Stimulated activated CD8-positive, alpha-beta memory T cell treated with anti-CD3 and anti-CD28 coated beads, Interleukin-7, amount 100 ng/mL, for 4 hours (primary cell): Measurements from ENCODE around the gene TAB2.
"Not testable (repeated sequence)": the region's sequence is repeated elsewhere in the genome, so short reads cannot be mapped to it uniquely, and the experiment has no call there.

Source experiments
- DNase-seq, 2 donors: peaks; one replicate each; pipeline ENCODE4 v3.0.0-alpha.2; 2020; ENCODE audit warnings: low read depth in 2 of 2

Gene TAB2

DNA sequence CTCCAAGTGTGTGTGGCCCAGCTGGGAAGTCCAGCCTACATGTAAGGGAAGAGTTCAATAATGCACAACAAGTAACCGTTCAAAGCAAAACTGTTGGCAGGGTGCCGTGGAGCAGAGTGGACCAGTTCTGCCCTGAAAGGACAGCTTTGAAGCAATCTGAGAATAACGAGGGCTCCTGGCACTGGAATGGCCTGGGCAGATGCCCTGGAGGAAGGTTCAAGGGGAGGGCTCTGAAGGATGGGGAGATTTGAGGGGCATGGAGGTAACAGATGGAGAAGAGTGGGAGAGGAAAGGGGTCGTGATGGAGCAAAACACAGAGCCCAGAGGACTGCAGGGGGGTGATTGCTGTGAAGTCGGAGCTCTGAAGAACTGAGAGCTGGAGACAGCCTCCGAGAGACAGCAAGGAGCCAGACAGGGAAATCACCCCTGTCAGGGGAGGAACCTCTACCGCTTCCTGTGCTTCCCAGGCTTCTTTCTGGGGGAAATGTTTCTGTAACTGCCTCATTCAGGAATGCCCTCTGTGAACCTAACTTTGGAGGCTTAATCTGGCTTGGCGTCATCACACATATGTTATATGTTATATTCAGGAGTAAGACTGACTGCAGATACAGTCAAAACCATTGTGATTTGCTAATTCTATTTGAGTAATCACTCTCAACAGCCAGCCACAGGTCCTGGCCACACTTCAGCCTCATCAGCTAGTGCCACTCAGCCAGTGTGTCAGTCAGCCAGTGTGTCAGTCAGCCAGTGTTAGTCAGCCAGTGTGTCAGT, 126.1 kb downstream of the TAB2 start:
- no peak for DNase-seq

DNA sequence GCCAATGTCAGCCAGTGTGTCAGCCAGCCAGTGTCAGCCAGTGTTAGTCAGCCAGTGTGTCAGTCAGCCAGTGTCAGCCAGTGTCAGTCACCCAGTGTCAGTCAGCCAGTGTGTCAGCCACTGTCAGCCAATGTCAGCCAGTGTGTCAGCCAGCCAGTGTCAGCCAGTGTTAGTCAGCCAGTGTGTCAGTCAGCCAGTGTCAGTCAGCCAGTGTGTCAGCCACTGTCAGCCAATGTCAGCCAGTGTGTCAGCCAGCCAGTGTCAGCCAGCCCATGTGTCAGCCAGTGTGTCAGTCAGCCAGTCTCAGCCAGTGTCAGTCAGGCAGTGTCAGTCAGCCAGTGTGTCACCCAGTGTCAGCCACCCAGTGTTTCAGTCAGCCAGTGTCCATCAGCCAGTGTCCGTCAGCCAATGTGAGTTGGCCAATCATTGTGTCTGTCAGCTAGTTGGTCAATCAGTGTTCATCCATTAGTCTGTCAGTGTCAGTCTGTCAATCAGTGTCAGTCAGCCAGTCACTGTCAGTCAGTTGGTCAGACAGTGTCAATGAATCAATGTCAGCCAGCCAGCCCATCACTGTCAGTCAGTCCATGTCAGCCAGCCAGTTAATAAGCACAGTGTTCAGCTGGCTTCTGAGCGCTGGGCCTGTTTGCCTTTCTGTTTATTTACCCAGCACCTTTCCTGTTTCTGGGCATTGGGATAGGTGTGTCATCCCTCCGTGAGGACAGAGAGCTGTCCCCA, 127.0 kb downstream of the TAB2 start:
- not testable (repeated sequence) for DNase-seq

DNA sequence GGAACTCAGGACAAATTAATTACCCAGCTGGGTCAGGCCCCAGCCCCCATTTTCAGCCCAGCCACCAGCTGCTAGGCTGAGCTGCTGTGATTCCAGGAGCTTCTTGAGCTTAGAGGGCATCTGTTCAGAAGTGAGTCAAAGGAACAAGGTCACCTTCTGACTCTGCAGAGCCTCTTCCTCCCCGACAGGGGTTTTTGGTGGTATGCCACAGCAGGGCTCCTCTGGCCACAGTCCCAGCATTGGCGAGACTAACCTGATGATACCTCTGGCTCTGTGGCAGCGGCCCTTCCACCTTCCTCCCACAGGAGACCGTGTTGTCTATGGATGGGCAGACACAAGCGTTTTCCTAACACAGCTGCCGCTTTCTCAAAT, 127.6 kb downstream of the TAB2 start:
- no peak for DNase-seq

DNA sequence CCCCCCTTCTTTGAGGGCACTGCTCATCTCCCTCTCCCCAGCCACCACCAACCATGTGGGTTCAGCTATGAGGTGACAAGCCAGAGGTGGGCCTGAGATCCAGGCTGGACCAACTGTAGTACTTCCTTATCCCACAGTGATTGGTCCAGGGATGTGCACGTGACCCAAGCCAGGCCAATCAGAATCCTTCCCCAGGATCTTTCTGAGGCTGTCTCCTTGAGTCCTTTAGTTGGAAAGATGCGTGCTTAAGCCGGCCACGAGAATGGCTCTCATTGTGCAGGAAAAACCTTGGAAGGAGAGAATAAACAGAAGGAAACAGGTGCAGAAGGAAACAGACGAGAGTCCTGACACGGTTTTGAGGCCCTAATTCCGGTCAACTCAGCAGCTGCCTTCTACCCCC, 128.1 kb downstream of the TAB2 start:
- DNase-seq = no peak

DNA sequence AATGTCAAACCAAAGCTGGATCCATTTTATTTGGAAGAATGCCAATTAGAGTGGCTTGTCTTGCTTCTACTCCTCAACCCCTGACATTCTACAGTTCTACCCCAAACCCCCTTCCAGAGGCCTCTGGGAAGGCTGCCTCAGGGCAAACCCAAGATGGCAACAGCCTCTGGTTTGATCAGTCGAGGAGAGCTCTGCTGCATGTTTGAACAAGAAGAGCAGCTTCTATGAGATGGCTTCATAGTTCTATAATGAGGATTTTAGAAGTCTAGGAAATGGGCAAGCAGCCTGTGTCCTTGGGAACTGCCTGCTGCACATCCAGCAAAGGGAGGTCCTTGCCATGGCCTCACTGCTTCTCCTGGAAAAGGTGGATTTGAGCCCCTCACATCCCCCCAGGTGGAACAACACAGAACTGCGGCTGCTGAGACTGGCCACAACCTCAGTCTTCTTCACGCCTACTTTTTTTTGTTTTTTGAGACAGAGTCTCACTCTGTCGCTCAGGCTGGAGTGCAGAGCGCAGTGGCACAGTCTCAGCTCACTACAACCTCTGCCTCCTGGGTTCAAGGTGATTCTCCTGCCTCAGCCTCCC, 129.4 kb downstream of the TAB2 start:
- no peak for DNase-seq

DNA sequence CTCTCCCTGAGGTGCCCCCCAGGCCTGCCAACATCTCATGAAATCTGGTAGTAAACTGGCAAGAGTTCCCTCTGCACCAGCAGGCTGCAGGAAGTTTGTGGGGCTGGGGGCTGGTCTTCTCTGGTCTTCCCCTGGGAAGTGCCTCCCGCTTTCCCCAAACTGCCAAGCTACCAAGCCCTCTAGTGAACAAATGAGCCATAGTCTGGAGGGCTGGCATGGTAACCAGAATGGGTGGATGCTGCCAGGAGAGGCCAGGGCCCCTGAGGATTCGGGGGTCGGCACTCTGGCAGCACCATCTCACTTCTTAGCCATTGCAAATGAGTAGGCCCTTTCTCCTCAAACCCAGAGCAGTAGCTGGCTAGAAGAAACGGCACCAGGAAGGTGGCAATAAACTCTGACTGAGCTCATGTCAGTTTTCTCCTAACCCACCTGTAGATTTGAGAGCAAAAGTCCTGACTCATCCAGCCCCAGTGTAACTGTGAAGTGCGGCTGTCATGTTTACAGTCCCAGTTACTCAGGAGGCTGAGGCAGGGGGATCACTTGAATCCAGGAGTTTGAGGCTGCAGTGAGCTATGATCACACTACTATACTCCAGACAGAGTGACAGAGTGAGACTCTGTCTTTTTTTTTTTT, 131.4 kb downstream of the TAB2 start:
- DNase-seq = no peak

DNA sequence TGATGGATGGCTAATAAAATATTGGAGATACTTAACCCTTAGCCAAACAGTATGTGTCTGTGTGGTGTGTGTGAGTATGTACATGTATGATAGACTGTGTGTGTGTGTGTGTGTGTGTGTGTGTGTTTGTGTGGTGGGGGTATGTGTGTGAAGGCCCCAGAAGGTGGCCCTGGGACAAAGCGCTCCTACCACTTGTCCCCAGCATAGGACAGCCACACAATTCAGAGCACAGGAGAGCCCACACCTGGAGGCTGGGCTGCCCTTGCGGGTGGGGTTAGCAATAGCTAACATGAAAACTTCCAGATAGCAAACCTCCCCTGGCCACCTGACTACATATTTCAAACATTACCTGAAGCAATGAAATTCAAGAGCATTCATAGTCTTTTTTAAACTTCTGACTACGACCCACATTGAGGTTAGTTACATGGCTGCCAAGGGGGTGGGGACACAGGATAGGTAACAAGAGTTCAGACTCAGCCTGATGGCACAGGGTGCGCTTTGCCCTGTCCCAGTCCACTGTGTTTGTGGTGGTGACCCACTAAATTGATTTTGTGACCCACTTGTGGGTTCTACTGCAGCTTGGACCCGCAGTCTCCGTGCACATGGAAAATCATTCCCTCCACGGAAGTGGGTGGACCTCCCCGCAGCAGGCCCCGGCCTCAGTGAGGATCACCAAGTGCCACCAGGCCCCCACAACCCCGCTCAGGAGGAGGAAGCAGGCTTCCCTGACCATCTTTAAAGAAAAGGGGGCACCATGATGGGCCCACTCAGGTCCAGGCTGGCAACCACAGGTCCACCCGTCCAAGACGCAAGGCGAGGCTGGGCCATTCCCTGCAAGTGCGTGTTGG, 132.5 kb downstream of the TAB2 start:
- DNase-seq = no peak

DNA sequence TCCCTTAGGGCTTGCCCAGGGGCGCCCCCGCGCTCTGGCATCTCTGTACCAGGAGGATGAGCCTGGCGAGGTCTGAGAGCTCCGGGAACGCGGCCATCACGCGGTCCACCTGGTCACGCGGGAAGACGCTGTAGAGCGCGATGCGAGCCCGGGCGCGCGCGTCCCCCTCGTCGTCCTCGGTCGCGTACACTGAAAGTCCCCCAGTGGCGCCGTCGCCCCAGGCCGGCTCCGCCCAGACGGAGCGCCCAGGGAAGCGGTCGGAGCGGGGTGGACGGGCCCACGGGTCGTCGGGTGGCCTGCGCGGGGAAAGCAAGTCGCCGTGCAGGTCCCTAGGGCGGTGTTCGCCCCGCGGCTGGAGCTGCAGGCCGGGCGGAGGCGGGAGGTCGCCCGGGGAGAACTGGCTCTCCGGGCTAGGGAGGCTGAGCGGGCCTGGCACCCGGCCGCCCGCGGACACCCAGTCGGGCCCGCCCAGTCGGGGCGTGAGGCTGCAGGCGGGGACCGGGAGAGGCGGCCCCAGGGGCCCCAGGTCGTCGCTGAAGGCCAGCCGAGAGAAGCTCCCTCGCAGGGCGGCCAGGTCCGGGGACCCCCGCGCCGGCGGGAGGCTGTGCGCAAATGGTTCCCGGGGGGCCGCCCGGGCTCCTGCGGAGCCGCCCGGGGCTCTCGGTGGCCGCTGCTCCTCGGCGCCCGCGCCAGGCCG, 133.3 kb downstream of the TAB2 start:
- no peak for DNase-seq

DNA sequence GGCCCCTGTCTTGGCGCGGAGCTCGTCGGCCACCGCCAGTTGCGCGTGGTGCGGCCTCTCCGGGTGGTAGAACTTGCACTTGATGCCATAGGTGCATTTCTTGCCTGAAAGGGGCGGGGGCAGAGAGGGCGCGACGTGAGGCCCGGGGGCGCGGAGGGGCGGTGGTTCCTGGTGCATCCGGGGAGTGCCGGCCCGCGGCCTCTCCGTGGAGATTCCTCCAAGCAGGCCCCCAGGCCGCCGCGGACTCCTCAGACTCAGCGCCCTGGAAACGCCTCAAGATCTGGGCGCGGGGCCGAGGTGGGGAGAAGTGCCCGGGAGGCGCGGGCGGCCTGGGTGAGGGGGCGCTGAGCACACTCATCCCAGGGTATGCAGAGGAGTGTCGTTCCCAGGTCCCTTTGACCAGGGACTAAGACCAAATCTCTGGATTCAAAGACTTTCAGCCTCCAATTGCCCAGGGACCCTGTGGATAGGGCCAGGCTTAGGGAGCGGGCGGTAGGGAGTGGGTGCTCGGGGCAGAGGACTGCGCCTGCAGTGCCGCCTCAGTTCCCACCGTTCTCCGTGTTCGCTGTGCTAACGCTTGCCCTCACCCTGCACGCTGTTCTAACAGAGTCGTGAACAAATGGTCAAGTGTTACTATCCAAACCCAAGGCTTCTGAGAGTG, 134.0 kb downstream of the TAB2 start:
- no peak for DNase-seq

DNA sequence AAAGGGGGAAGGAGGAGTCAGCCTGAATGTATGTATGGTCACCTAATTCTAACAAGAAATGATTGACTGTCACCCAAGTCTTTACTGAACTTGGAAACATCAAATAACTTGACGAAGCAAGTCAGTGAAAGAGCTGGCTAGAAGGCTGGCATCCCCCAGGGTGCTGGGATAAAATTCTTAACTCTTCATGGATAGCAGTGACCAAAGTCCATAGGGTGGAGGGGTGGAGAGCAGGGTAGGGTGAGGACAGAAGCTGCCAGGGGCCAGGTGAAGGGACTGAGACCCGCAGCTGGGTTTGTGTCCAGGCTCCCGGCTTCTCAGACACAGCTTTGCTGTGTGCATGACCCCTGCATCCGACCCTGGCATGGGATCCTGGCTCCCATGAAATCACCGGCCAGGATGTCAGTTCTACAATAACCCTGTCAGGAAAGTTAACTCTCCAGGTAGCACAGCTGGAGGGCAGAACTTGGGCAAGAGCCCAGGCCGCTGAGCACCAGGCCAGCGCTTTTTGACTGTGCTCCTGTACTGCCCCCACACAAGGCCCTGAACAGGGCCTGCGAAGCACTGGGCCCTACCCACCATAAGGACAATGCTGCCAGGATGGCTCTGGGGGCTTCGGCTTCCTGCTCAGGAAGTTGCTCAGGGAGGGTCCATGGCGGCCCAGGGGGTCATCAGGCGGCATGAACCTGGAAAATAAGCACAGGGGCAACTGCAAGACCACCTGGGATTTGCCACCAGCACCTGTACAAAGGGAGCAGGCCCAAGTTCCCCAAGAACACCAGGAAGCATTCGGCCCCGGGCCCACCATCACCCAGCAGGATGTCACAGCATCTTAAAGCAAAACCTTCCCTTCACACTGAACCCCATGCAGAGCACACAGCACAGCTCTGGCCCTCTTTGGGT, 134.8 kb downstream of the TAB2 start:
- DNase-seq = no peak

DNA sequence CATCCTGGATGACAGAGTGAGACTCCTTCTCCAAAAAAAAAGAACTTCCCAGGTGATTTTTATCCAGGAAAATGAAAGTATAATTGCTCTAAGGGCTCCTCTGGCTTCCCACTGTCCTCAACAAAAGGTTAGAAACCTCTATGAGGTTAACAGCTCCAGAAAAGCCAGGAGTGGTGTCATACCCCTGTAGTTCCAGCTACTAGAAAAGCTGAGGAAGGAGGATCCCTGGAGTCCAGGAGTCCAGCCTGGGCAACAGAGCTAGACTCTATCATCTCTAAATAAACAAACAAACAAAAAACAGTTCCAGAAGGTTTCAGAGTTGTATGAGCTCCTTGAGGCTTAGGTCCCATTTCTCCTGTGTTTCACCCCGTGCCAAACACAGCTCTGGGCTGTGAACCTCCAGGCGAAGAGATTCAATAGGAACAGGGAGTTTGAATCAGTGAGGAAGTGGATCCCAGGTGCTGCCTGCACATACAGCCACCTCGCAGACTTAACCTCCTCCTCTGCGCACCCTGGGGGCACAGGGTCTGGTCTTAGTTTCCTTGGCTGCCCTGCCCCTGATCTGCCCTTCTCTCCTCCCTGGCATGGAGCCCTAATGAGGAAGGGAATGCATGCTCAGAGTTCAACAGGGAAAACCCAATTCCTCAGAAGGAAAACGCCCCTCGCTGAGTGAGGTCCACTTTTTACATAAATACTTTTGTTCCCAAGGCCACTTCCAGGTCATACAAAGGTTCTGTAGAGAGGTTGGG, 136.3 kb downstream of the TAB2 start:
- DNase-seq = no peak

DNA sequence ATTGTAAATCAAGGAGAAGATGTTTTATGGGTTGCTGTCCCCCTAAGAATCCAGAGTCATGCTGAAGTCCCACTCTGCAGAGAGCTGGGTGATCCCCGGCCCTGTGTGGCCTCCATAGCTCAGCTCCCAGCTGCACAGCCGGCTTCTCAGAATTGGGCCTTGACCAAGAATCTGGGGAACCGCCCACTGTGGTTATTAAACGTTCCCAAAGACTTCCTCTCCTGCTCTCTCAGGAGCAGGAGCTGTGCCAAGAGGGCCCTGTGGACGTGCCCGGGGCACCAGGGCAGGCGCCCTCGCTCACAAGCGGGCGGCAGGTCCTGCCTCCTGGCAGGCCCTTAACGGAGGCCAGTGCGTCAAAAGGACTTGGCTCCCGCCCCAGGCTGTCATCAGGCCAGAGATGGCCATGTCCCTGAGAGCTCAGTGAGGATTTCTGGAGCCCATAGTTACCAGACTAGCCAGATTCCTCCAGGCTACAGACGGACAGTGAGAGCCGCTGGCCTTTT, 136.9 kb downstream of the TAB2 start:
- no peak for DNase-seq

DNA sequence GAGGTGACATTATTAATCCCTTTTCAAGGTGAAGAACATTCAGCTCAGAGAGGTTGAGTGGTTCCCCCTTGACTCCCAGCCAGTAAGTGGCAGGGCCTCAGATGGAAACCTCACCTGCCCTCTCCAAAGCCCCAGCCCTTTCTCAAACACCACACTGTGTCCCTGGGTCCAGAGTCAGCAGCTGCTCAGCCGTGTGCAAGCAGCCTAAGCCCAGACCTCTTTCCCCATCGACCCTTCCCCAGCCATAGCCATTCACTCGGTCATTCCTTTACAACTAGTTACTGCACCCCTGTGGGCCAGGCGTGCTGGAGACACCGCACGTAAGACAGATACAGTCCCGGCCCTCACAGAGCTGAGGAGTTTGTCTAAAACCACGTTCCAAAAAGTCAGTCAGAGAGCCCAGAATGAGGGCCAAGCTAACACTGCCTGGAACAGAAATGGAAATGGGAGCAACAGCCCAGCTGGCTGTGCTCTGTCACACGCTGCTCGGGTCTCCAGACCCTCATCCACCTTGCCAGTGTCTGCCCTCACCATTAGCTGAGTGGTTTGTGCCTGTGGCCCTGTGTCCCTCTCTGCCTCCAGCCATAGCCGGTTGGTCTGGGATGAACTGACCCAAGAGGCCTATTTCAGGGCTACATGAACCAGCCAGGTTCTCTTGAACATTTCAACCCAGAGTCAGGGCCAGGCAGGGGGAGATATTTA, 137.7 kb downstream of the TAB2 start:
- DNase-seq = no peak

DNA sequence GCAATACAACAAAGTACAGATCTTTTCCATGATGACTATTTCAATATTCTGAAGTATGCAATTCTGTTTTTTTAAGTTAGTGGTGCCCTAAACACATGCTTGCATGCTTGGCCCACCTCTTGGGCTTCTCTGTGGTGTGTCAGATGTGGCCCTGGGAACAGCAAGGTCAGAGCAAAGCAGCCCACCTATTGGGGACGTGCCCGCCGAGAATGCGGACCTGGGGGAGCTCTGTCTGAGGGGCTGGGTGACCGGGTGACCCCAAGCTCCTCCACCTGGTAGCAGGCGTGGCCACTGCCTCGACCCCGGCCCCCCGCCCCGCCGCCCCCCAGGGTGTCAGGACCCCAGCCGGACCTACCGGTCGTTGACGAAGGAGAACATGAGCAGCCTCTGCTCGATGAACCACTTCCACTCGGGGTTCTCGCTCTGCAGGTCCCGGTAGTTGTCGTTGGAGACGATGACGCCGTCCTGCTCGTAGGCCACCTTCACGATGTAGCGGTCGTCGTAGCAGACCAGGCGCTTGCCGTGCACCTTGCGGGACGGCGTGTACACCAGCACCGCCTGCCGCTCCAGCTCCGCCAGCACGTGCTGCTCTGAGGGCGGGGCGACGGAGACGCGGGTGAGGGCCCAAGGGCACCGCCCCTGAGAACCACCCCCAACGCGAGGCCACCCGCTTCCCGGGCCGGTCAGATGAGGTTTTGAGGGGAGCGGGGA, 139.0 kb downstream of the TAB2 start:
- no peak for DNase-seq

DNA sequence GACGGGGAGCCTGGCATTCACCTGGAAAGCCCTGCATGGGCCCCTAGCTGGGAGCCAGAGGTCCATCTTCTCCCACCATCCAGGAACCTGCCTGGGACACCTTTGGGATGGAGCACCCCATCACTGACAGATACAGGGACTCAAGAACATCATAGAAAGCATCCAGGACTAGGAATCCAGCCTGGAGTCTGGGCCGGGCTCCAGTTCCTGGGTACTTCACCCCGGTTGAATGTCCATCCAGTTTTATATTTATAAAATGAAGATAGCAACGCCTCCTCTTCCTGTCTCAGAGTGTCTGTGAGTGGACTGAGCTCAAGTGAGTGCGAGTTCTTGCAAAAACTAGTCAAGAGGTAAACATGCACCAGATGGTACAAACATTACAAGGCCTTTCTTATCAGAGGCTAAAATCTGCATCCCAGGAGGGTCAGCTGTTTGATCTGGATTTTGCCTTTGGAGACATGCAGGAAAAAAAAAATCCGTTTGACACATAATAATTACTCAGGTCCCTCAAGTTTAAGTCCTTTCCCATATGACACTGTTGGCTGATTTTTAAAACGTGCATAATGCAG, 139.9 kb downstream of the TAB2 start:
- no peak for DNase-seq

DNA sequence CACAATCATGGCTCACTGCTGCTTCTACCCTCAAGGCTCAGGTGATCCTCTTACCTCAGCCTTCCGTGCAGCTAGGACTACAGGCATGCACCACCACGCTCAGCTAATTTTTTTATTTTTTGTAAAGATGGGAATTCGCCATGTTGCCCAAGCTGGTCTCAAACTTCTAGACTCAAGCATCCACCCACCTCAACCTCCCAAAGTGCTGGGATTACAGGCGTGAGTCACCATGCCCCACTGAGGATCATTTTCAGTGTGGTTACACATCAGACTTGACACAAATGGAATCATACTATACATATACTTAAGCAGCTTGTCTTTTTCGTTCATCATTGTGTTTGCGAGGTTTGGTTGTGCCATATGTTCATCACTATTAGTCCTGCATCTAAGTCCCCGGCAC, 140.7 kb downstream of the TAB2 start:
- DNase-seq = no peak

DNA sequence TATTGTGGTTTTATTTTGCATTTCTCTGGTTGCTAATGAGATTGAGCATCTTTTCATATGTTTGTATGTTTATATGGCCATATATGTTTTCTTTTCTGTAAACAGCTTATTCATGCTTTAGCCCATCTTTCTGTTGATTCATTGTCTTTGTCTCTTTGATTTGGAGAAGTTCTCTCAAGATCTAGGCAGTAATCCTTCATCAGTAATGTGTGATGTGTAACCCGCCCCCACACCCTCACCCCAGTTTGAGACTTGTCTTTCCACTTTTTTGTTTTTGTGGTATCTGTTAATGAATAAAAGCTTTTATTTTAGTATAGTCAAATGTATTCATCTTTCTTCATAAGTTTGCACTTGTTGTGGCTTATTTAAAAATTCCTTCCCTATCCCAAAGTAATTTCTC, 141.3 kb downstream of the TAB2 start:
- no peak for DNase-seq
